ENCODE data around the gene OR8H2.

OR8H2 gene

DNA sequence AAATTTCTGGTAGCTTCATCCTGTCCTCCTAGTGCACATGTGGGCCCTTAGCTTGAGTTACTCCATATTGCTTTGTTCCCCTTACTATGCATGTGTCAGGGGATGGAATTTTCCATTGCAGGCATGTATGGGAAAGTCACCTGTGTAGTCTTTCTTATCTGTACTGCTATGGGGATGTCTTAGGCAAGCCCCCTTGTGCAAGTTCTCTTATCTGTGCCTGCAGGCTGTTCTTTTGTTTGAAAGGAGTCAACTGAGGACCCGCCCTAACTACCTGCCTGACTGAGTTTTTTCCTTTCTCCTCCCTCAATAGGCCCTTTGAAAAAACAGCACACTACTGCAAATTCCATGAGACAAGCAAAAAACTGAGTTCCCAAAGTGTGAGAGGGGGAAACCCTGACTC is 47.9 kb downstream of the OR8H2 start:
- H3K36me3 ChIP-seq (ENCODE audit: insufficient read depth): no peaks in the 10 kb centered on the region
- H3K27ac ChIP-seq: no peak overlapping the region
- H3K4me3 ChIP-seq (IDR thresholded peaks at IDR 0.05; ENCODE audit: insufficient read depth, low read depth, low read length): no peak overlapping the region
- H3K4me2 ChIP-seq: no peak overlapping the region
- no peaks in the 10 kb centered on the region for H4K20me1 ChIP-seq (ENCODE audit: insufficient read depth)
- H3K27me3 ChIP-seq (ENCODE audit: insufficient read depth, low read depth): no peaks in the 10 kb centered on the region
- H3K9ac ChIP-seq: no peak overlapping the region
- no peak overlapping the region for H2AFZ ChIP-seq (ENCODE audit: low read depth)
- TF ChIP-seq, protein P1, sequence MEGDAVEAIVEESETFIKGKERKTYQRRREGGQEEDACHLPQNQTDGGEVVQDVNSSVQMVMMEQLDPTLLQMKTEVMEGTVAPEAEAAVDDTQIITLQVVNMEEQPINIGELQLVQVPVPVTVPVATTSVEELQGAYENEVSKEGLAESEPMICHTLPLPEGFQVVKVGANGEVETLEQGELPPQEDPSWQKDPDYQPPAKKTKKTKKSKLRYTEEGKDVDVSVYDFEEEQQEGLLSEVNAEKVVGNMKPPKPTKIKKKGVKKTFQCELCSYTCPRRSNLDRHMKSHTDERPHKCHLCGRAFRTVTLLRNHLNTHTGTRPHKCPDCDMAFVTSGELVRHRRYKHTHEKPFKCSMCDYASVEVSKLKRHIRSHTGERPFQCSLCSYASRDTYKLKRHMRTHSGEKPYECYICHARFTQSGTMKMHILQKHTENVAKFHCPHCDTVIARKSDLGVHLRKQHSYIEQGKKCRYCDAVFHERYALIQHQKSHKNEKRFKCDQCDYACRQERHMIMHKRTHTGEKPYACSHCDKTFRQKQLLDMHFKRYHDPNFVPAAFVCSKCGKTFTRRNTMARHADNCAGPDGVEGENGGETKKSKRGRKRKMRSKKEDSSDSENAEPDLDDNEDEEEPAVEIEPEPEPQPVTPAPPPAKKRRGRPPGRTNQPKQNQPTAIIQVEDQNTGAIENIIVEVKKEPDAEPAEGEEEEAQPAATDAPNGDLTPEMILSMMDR (conservative IDR thresholded peaks at IDR 0.05; ENCODE audit: low read depth, low read length): no peak
- no peaks in the 10 kb centered on the region for H3K4me1 ChIP-seq (ENCODE audit: low read depth, poor library complexity, severe bottlenecking)
- H3K79me2 ChIP-seq (ENCODE audit: insufficient read depth, low read depth): no peaks in the 10 kb centered on the region

DNA sequence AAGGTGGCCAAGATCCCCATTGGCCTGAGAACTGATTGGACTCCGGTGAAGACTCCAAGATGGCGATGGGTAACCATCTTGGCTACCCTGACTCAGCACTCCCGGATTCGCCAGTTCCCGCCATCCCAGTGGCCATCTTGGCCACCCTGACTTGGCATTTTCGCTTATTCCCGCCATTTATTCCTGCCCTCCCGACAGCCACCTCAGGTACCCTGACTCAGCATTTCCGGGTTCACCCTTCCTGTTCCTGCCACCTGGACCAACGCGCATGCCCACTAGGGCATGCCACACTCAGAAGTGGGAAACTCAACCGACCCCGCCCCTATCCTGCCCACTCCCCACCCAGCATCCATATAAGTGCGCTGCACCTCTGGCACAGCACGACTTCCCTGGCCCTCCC is 48.8 kb downstream of the OR8H2 start:
- Histone ChIP-seq H3K9ac (no peak overlapping the region), H2AFZ (ENCODE audit: low read depth) (no peak overlapping the region), H3K27ac (no peak overlapping the region), H3K4me1 (ENCODE audit: low read depth, poor library complexity, severe bottlenecking) (no peaks in the 10 kb centered on the region), H3K27me3 (ENCODE audit: insufficient read depth, low read depth) (no peaks in the 10 kb centered on the region), H3K79me2 (ENCODE audit: insufficient read depth, low read depth) (no peaks in the 10 kb centered on the region), H3K4me3 (IDR thresholded peaks at IDR 0.05; ENCODE audit: insufficient read depth, low read depth, low read length) (no peak overlapping the region), H4K20me1 (ENCODE audit: insufficient read depth) (no peaks in the 10 kb centered on the region), H3K4me2 (no peak overlapping the region), H3K36me3 (ENCODE audit: insufficient read depth) (no peaks in the 10 kb centered on the region)
- TF ChIP-seq, protein P1 (conservative IDR thresholded peaks at IDR 0.05; ENCODE audit: low read depth, low read length): no peak
